ENCODE results near the gene ACP2. TPM values are rescaled to one million over a fixed set of nuclear protein-coding genes. Genes with fewer than 3 reads are reported as not detected.

ACP2 gene
- polyA plus RNA-seq, 1 of the 3 experiments (the other 2 are of a cell fraction), result 17.5 TPM

DNA sequence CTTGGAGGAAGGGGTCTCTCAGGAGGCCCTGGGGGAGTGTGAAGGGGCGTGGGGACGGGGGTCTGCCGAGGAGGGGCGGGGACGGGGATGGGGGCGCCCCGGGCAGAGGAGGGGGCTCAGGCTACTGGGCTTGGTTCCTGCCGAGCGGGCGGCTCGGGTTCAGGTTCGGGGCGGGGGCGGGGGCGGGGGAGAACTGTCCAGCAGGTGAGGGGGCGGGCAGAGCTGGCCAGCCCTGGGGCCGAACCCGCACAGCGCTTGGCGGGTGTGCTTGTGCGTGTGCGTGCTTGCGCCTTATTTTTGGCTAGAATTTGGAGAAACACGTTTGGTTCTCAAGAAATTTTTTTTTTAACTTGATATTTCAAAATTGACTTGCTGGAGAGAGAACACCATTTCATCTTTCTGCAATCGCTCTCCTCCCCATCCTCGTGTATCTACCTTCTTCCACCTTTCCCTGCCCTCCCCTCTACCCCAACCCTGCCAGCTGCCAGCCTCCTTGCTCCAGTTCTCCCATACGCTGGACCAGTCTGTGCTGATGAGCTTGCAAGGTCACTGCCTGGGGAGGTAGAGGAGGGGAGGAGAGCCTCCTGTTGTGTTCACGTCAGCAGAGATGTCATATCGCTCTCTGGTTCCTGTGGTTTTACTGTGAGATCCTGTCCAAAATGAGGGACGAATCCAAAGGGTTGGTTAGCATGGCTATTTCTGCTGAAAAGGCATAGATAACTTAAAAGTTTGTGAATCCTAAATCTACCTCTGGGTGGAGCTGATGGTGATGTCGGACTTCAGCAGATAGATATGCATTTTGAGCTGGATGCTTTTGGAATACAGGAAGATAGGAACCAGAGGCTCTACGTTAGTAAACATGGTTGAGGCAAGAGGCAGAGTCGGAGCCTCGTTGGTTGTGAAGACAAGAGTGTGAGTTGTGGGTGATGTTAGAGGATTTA lies 22.0 kb upstream of the ACP2 start:
- Histone ChIP-seq H2AFZ (ENCODE audit: low read depth) (no peak overlapping the region), H3K9ac (peak overlapping the region; percentile 78; the same call in 1 of the 2 replicates), H4K20me1 (ENCODE audit: insufficient read depth) (peaks cover 35% of the 10 kb centered on the region), H3K27me3 (ENCODE audit: insufficient read depth) (no peaks in the 10 kb centered on the region), H3F3A (replicated peaks; ENCODE audit: insufficient read depth) (peaks cover 19% of the 10 kb centered on the region), H3K9me3 (no peaks in the 10 kb centered on the region), H3K79me2 (ENCODE audit: insufficient read depth) (peaks cover 47% of the 10 kb centered on the region), H3K4me1 (ENCODE audit: control insufficient read depth in 1 of 2, insufficient read depth in 2 of 2, low read depth in 1 of 2, low read length in 1 of 2) (peaks cover 34% of the 10 kb centered on the region in 2 experiments), H3K36me3 (replicated peaks in 1 of 2; ENCODE audit: control insufficient read depth in 1 of 2, insufficient read depth in 2 of 2, low read length in 1 of 2) (peaks cover 0 to 16% of the 10 kb centered on the region in 2 experiments), H3K4me3 (ENCODE audit: low read depth in 2 of 2, low read length in 1 of 2) (peak overlapping the region; percentile 64 to 73), H3K27ac (ENCODE audit: low read depth in 2 of 2, low read length in 1 of 2) (peak overlapping the region; percentile 85 to 96; a peak in 3 of 4 replicates), H3K4me2 (peak overlapping the region; percentile 89), H3K9me2 (no peaks in the 10 kb centered on the region)
- DNase-seq, result peak; percentile 63
- TF ChIP-seq MXI1 (IDR thresholded peaks at IDR 0.05; ENCODE audit: low read depth, low read length) (peak; percentile 42; the same call in 1 of the 2 replicates), GABPA (IDR thresholded peaks at IDR 0.05; ENCODE audit: low read depth) (no peak), RAD21 (IDR thresholded peaks at IDR 0.05; ENCODE audit: low read length) (peak; percentile 37), EP300 (IDR thresholded peaks at IDR 0.05; ENCODE audit: borderline replicate concordance in 1 of 2, low read depth in 1 of 2, low read length in 1 of 2) (no peak), FOSL2 (IDR thresholded peaks at IDR 0.05; ENCODE audit: borderline replicate concordance, low read depth) (no peak)
- TF ChIP-seq, protein P1, sequence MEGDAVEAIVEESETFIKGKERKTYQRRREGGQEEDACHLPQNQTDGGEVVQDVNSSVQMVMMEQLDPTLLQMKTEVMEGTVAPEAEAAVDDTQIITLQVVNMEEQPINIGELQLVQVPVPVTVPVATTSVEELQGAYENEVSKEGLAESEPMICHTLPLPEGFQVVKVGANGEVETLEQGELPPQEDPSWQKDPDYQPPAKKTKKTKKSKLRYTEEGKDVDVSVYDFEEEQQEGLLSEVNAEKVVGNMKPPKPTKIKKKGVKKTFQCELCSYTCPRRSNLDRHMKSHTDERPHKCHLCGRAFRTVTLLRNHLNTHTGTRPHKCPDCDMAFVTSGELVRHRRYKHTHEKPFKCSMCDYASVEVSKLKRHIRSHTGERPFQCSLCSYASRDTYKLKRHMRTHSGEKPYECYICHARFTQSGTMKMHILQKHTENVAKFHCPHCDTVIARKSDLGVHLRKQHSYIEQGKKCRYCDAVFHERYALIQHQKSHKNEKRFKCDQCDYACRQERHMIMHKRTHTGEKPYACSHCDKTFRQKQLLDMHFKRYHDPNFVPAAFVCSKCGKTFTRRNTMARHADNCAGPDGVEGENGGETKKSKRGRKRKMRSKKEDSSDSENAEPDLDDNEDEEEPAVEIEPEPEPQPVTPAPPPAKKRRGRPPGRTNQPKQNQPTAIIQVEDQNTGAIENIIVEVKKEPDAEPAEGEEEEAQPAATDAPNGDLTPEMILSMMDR (IDR thresholded peaks at IDR 0.05), result 0 out of 2 replicates have a peak, but pooled peaks have one; percentile 24
- TF ChIP-seq, protein P2, sequence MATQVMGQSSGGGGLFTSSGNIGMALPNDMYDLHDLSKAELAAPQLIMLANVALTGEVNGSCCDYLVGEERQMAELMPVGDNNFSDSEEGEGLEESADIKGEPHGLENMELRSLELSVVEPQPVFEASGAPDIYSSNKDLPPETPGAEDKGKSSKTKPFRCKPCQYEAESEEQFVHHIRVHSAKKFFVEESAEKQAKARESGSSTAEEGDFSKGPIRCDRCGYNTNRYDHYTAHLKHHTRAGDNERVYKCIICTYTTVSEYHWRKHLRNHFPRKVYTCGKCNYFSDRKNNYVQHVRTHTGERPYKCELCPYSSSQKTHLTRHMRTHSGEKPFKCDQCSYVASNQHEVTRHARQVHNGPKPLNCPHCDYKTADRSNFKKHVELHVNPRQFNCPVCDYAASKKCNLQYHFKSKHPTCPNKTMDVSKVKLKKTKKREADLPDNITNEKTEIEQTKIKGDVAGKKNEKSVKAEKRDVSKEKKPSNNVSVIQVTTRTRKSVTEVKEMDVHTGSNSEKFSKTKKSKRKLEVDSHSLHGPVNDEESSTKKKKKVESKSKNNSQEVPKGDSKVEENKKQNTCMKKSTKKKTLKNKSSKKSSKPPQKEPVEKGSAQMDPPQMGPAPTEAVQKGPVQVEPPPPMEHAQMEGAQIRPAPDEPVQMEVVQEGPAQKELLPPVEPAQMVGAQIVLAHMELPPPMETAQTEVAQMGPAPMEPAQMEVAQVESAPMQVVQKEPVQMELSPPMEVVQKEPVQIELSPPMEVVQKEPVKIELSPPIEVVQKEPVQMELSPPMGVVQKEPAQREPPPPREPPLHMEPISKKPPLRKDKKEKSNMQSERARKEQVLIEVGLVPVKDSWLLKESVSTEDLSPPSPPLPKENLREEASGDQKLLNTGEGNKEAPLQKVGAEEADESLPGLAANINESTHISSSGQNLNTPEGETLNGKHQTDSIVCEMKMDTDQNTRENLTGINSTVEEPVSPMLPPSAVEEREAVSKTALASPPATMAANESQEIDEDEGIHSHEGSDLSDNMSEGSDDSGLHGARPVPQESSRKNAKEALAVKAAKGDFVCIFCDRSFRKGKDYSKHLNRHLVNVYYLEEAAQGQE (IDR thresholded peaks at IDR 0.05; ENCODE audit: low read depth, low read length), result peak; percentile 77
- ChIA-PET POLR2A (interaction anchor here (0.7 to 1.5 kb wide), 4 partner anchors 22 to 142 kb away, joined by 3 to 6 read pairs (median 4); partner anchors contain the start of gene ACP2), CTCF (interaction anchor here (0.6 to 2.4 kb wide), 17 partner anchors 9 to 434 kb away, joined by 3 to 26 read pairs (median 4); partner anchors contain the start of genes MYBPC3 and NR1H3)
- 4% methylated on average over 22 of the region's 34 CpGs for WGBS (ENCODE audit: low lambda C conversion rate)

All from SK-N-SH (cell line).